Liver (tissue), 9 donors: ENCODE results near the gene GATA3. TPM values are rescaled to one million over a fixed set of nuclear protein-coding genes. Genes with fewer than 3 reads are reported as not detected.

ENCODE experiments used
- DNase-seq: peaks from one replicate; pipeline ENCODE4 v3.0.0-alpha.2; 2017; ENCODE audit warnings: low spot score
- H3K27ac ChIP-seq, 2 donors: one replicate each; pipeline ENCODE4 v1.7.0; 2013; ENCODE audit warnings: inconsistent platforms in 2 of 2, low read length in 2 of 2, control low read depth in 1 of 2, low read depth in 1 of 2, mild to moderate bottlenecking in 1 of 2
- H3K27me3 ChIP-seq, 4 donors: one replicate each; pipeline versions ENCODE4 v1.6.1 to v1.7.0; 2013; ENCODE audit warnings: low read length in 3 of 4, inconsistent platforms in 1 of 4, mild to moderate bottlenecking in 1 of 4, moderate library complexity in 1 of 4; ENCODE audit not compliant: control insufficient read depth in 4 of 4, insufficient read depth in 4 of 4
- H3K36me3 ChIP-seq, 4 donors: one replicate each; pipeline versions ENCODE4 v1.6.1 to v1.7.0; 2013; ENCODE audit warnings: low read length in 3 of 4, mild to moderate bottlenecking in 3 of 4, low read depth in 1 of 4, moderate library complexity in 1 of 4; ENCODE audit not compliant: control insufficient read depth in 4 of 4, insufficient read depth in 3 of 4
- H3K4me1 ChIP-seq, 4 donors: one replicate each; pipeline versions ENCODE4 v1.6.1 to v1.7.0; 2013; ENCODE audit warnings: low read length in 3 of 4, mild to moderate bottlenecking in 3 of 4, moderate library complexity in 1 of 4; ENCODE audit not compliant: control insufficient read depth in 4 of 4, insufficient read depth in 4 of 4
- H3K4me3 ChIP-seq, 3 donors: one replicate each; pipeline versions ENCODE4 v1.6.1 to v1.7.0; 2013; ENCODE audit warnings: low read length in 3 of 3, control low read depth in 1 of 3, low read depth in 1 of 3, mild to moderate bottlenecking in 1 of 3
- H3K9ac ChIP-seq, 2 donors: one replicate each; pipeline ENCODE4 v1.7.0; 2013; ENCODE audit warnings: low read length in 2 of 2, mild to moderate bottlenecking in 2 of 2, moderate library complexity in 2 of 2, control low read depth in 1 of 2, low read depth in 1 of 2
- H3K9me3 ChIP-seq, 4 donors: one replicate each; pipeline versions ENCODE4 v1.6.1 to v1.7.0; 2013; ENCODE audit warnings: low read length in 3 of 4; ENCODE audit not compliant: control insufficient read depth in 4 of 4
- ATF3 ChIP-seq: IDR thresholded peaks from 2 replicates; pipeline ENCODE4 v1.6.1; 2016; ENCODE audit warnings: antibody characterized with exemption
- CTCF ChIP-seq: fragments of 150-350 bp; IDR thresholded peaks from 2 replicates; pipeline ENCODE4 v1.5.1; 2017; ENCODE audit warnings: improper control_type of control experiment, low read depth, low read length; ENCODE audit not compliant: missing input control
- EGR1 ChIP-seq, 2 donors: IDR thresholded peaks; 2 replicates each; pipeline ENCODE4 v1.6.1; 2016 to 2018; ENCODE audit warnings: antibody characterized with exemption in 2 of 2, low read depth in 2 of 2
- FOXA1 ChIP-seq: IDR thresholded peaks from 2 replicates; pipeline ENCODE4 v1.6.1; 2016; ENCODE audit warnings: antibody characterized with exemption
- FOXA2 ChIP-seq: IDR thresholded peaks from 2 replicates; pipeline ENCODE4 v1.6.1; 2016; ENCODE audit warnings: antibody characterized with exemption
- GABPA ChIP-seq, 2 donors: IDR thresholded peaks in 1 of 2; conservative IDR thresholded peaks in 1 of 2; 2 replicates each; pipeline ENCODE4 v1.6.1; 2016; ENCODE audit warnings: antibody characterized with exemption in 2 of 2, mild to moderate bottlenecking in 1 of 2, moderate library complexity in 1 of 2
- HNF4A ChIP-seq, 2 donors: conservative IDR thresholded peaks; 2 replicates each; pipeline ENCODE4 v1.6.1; 2016; ENCODE audit warnings: antibody characterized with exemption in 2 of 2, mild to moderate bottlenecking in 2 of 2
- JUND ChIP-seq, 2 donors: IDR thresholded peaks; 2 replicates each; pipeline ENCODE4 v1.6.1; 2016; ENCODE audit warnings: antibody characterized with exemption in 2 of 2
- MAX ChIP-seq: IDR thresholded peaks from 2 replicates; pipeline ENCODE4 v1.6.1; 2016; ENCODE audit warnings: antibody characterized with exemption
- NR2F2 ChIP-seq: IDR thresholded peaks from 2 replicates; pipeline ENCODE4 v1.6.1; 2016; ENCODE audit warnings: antibody characterized with exemption
- RAD21 ChIP-seq, 2 donors: IDR thresholded peaks; 2 replicates each; pipeline ENCODE4 v1.6.1; 2016; ENCODE audit warnings: antibody characterized with exemption in 2 of 2, mild to moderate bottlenecking in 2 of 2
- RXRA ChIP-seq, 2 donors: IDR thresholded peaks; 2 replicates each; pipeline ENCODE4 v1.6.1; 2017 to 2018; ENCODE audit warnings: antibody characterized with exemption in 2 of 2, mild to moderate bottlenecking in 1 of 2
- SP1 ChIP-seq: IDR thresholded peaks from 2 replicates; pipeline ENCODE4 v1.6.1; 2018; ENCODE audit warnings: antibody characterized with exemption, mild to moderate bottlenecking
- YY1 ChIP-seq: IDR thresholded peaks from 2 replicates; pipeline ENCODE4 v1.6.1; 2016; ENCODE audit warnings: antibody characterized with exemption, mild to moderate bottlenecking
- WGBS: extraction: QIAGEN DNeasy Blood & Tissue Kit; methylation state at CpG from one replicate; pipeline ENCODE4 v1.1.7; 2013; 5-methylcytosine and 5-hydroxymethylcytosine counted together
- polyA plus RNA-seq, 2 donors: library from polyadenylated mRNA; stranded (reverse) in 1 of 2; unstranded in 1 of 2; fragments of 200-250 nt in 1 of 2; fragments of >200 nt in 1 of 2; fragmentation: Nextera tagmentation in 1 of 2; extraction: Ambion mirVana in 1 of 2; gene quantifications; one replicate each; pipeline versions ENCODE4 v1.2.1 to v1.2.3, GENCODE V29; 2013 to 2015
- total RNA-seq, 2 donors: library from RNA; depleted of rRNA; stranded (reverse); fragments of >200 nt; gene quantifications; one replicate each; pipeline ENCODE4 v1.2.3, GENCODE V29; 2014
- donor health status: healthy.
- donor health status: healthy.
- donor health status: healthy.
- donor health status: healthy.
- donor health status: healthy.

Gene GATA3
- total and polyA plus RNA-seq, 4 donors: 0.08 to 0.51 (median 0.21) TPM

GRCh38 chr10:8043569-8044306, 10.8 kb upstream of the GATA3 start:
- Histone ChIP-seq H3K4me3 (no peak overlapping the region), H3K36me3 (no peaks in the 10 kb centered on the region), H3K4me1 (peaks cover 0 to 25% (median 4%) of the 10 kb centered on the region in 4 donors), H3K9ac (no peak overlapping the region), H3K9me3 (peaks cover 0 to 3% (median 0%) of the 10 kb centered on the region in 4 donors), H3K27me3 (peaks cover 12 to 47% (median 26%) of the 10 kb centered on the region in 4 donors), H3K27ac (no peak overlapping the region)
- TF ChIP-seq EGR1 (IDR thresholded peaks at IDR 0.05; ENCODE audit: low read depth in 2 of 2) (no peak), FOXA2 (no peak), HNF4A (conservative IDR thresholded peaks at IDR 0.05) (no peak)
- no peak for DNase-seq
- WGBS: 10% methylated on average over 31 of the region's 31 CpGs

- Histone ChIP-seq H3K9ac (no peak overlapping the region), H3K36me3 (no peaks in the 10 kb centered on the region), H3K4me1 (peaks cover 4 to 30% (median 8%) of the 10 kb centered on the region in 4 donors), H3K4me3 (no peak overlapping the region), H3K27me3 (peaks cover 12 to 47% (median 23%) of the 10 kb centered on the region in 4 donors), H3K27ac (no peak overlapping the region), H3K9me3 (no peaks in the 10 kb centered on the region)
- DNase-seq: no peak
- WGBS: 9% methylated on average over 12 of the region's 12 CpGs
- no peak for TF ChIP-seq ATF3
- no peak for TF ChIP-seq FOXA1
- TF ChIP-seq FOXA2: no peak
- no peak for TF ChIP-seq CTCF
- no peak for TF ChIP-seq NR2F2
- no peak for TF ChIP-seq JUND (IDR thresholded peaks at IDR 0.05)
- TF ChIP-seq MAX: no peak
- no peak for TF ChIP-seq SP1
- no peak for TF ChIP-seq YY1
Measured at GRCh38 chr10:8044331-8044907, 10.1 kb upstream of the GATA3 start.

GRCh38 chr10:8044908-8045725, 9.4 kb upstream of the GATA3 start:
- TF ChIP-seq GABPA (IDR thresholded peaks at IDR 0.05 in 1 of 2, conservative IDR thresholded peaks at IDR 0.05 in 1 of 2) (no peak), JUND (IDR thresholded peaks at IDR 0.05) (no peak), HNF4A (conservative IDR thresholded peaks at IDR 0.05) (no peak), FOXA2 (no peak), RXRA (IDR thresholded peaks at IDR 0.05) (no peak), RAD21 (IDR thresholded peaks at IDR 0.05) (no peak), MAX (no peak)

More at GRCh38 chr10:8044908-8045725, 9.4 kb upstream of the GATA3 start:
- H3K9ac ChIP-seq: no peak overlapping the region
- no peaks in the 10 kb centered on the region for H3K36me3 ChIP-seq
- H3K27ac ChIP-seq: no peak overlapping the region
- no peaks in the 10 kb centered on the region for H3K9me3 ChIP-seq
- H3K4me1 ChIP-seq: peaks cover 9 to 37% (median 14%) of the 10 kb centered on the region in 4 donors
- peak overlapping the region in 1 of 3 donors; percentile 13 for H3K4me3 ChIP-seq
- H3K27me3 ChIP-seq: peaks cover 12 to 47% (median 21%) of the 10 kb centered on the region in 4 donors
- no peak for DNase-seq
- 5% methylated on average over 32 of the region's 32 CpGs for WGBS
